Measurements from ENCODE around the gene KCNT2.
"Not testable (repeated sequence)": the region's sequence is repeated elsewhere in the genome, so short reads cannot be mapped to it uniquely, and the experiment has no call there.

Gene KCNT2

GRCh38 chr1:196608390-196609369 lies at the start of gene KCNT2:
Gene KCNT2 (minus strand): TSS chr1:196608440. CDS start chr1:196608309, 131 bp downstream.
- no peak for TF ChIP-seq ZNF274 (IDR thresholded peaks at IDR 0.05; ENCODE audit: low read depth, low read length)
- H3K4me3 ChIP-seq (ENCODE audit: low read length), result no peak within 1 kb of the TSS

DNA sequence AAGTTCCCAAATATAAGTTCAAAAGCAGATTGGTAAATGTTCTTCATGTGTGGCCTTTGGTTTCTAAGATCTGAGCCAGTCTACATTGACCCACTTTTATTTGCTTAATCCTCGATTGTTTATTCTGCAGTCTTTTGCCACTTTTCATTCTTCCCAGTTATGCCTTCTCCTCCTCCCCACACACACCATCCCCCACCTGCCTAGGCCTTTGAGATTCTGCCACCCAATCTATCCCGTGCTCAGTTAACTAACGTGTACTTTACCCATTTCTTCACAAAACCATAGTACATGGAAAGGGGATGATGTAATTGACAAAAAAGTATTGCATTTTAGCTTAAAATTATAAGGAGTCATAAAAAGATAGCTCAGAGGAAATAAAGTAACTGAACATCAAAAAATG lies 47.3 kb upstream of the KCNT2 start:
- no peak for TF ChIP-seq ZNF274 (IDR thresholded peaks at IDR 0.05; ENCODE audit: low read depth, low read length)

DNA sequence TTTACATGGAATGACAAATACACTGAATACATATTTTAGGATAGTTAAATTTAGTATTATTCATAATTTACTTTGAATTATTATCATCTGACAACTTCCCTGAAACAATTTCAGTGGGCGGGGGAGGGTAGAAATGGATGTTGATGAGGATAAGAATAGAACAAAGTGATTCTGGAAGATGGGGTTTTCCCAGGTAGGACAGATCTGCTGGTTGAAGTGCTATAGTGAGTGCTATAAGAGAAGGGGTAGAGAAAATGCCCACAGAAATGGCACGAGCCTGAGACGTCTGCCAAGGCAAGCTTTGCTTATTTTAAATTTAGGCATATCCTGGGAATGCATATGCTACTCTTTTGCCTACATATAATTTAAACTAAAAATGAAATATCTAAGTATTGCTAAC lies 46.8 kb upstream of the KCNT2 start:
- H3K4me3 ChIP-seq (ENCODE audit: low read length), result no peak overlapping the region
- TF ChIP-seq ZNF274 (IDR thresholded peaks at IDR 0.05; ENCODE audit: low read depth, low read length), result no peak

More for the DNA sequence above, 47.3 kb upstream of the KCNT2 start:
- no peak overlapping the region for H3K4me3 ChIP-seq (ENCODE audit: low read length)

- no peak for TF ChIP-seq ZNF274 (IDR thresholded peaks at IDR 0.05; ENCODE audit: low read depth, low read length)
- H3K4me3 ChIP-seq (ENCODE audit: low read length), result no peak overlapping the region
Measured at GRCh38 chr1:196654271-196654670, 46.0 kb upstream of the KCNT2 start.

DNA sequence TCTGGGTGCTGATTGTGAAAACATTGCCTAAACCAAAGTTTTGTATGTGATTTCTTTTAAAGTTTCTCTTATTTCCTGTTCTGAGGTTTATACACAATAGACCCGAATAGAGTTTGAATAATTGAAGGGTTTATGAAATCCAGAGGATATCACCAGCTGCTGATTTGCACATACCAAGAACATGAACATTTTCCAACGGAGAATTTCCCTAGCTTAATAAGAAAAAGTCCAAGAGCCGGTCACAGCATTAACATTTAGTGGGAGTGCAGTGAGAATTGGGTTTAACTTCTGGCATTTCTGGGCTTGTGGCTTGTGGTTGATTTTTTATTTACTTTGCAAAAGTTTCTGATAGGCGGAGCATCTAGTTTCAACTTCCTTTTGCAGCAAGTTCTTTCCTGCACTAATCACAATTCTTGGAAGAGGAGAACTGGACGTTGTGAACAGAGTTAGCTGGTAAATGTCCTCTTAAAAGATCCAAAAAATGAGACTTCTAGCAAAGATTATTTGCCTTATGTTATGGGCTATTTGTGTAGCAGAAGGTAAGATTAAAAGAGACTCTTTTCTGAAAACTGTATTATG lies 43.5 kb upstream of the KCNT2 start, which contains the start of gene CFH:
TSS of gene CFH (plus strand) at position 407 of the 579 bp plus-strand sequence. CDS start at position 482, 75 bp downstream.
- no peak for TF ChIP-seq ZNF274 (IDR thresholded peaks at IDR 0.05; ENCODE audit: low read depth, low read length)
- H3K4me3 ChIP-seq (ENCODE audit: low read length), result no peak within 1 kb of the TSS

GRCh38 chr1:196651079-196651478 lies 42.8 kb upstream of the KCNT2 start:
- no peak for TF ChIP-seq ZNF274 (IDR thresholded peaks at IDR 0.05; ENCODE audit: low read depth, low read length)
- H3K4me3 ChIP-seq (ENCODE audit: low read length), result no peak overlapping the region

GRCh38 chr1:196650403-196650802 lies 42.2 kb upstream of the KCNT2 start:
- H3K4me3 ChIP-seq (ENCODE audit: low read length), result no peak overlapping the region
- TF ChIP-seq ZNF274 (IDR thresholded peaks at IDR 0.05; ENCODE audit: low read depth, low read length), result no peak

- H3K4me3 ChIP-seq (ENCODE audit: low read length), result no peak overlapping the region
- TF ChIP-seq ZNF274 (IDR thresholded peaks at IDR 0.05; ENCODE audit: low read depth, low read length), result no peak
Measured at GRCh38 chr1:196649990-196650389, 41.8 kb upstream of the KCNT2 start.

GRCh38 chr1:196640976-196641375 lies 32.7 kb upstream of the KCNT2 start:
- H3K4me3 ChIP-seq (ENCODE audit: low read length), result no peak overlapping the region
- TF ChIP-seq ZNF274 (IDR thresholded peaks at IDR 0.05; ENCODE audit: low read depth, low read length), result no peak

GRCh38 chr1:196639291-196639690 lies 31.1 kb upstream of the KCNT2 start:
- H3K4me3 ChIP-seq (ENCODE audit: low read length), result not testable (repeated sequence)

DNA sequence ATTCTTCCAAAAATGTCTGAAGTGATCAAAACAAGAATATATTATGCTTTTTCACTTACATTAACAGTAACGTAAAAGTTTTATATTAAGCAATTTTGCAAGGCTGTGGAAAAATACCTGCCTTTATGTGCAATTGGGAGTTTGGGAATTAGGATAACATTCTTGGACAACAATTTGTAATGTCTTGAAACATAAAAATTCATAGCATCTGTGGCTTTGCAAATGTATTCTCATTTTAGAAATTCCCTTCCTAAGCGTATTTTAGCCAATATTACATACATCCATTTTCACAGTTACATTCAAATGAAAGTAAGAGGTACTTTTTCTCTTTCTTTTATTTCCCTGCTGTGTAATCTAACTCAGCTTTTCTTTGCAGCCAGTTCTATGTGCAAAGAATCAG lies 30.2 kb upstream of the KCNT2 start:
- no peak for TF ChIP-seq ZNF274 (IDR thresholded peaks at IDR 0.05; ENCODE audit: low read depth, low read length)
- no peak overlapping the region for H3K4me3 ChIP-seq (ENCODE audit: low read length)

GRCh38 chr1:196637606-196638005 lies 29.4 kb upstream of the KCNT2 start:
- TF ChIP-seq ZNF274 (IDR thresholded peaks at IDR 0.05; ENCODE audit: low read depth, low read length), result no peak
- no peak overlapping the region for H3K4me3 ChIP-seq (ENCODE audit: low read length)

DNA sequence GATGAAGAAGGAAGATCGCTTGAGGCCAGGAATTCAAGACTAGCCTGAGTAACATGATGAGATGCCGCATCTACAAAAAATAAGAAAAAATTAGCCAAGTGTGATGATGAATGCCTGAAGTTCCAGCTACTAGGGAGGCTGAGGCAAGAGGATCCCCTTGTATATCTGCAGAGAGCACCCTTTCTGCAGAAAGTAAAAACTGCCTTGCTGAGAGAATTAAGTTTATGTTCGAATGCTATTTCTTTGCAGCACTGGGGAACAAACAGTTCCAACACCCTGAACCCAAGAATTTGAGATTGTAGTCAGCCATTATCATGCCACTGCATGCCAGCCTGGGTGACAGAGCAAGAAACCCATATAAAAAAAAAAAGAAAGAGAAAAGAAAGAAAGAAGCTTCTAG lies 20.6 kb upstream of the KCNT2 start:
- no peak for TF ChIP-seq ZNF274 (IDR thresholded peaks at IDR 0.05; ENCODE audit: low read depth, low read length)
- no peak overlapping the region for H3K4me3 ChIP-seq (ENCODE audit: low read length)

DNA sequence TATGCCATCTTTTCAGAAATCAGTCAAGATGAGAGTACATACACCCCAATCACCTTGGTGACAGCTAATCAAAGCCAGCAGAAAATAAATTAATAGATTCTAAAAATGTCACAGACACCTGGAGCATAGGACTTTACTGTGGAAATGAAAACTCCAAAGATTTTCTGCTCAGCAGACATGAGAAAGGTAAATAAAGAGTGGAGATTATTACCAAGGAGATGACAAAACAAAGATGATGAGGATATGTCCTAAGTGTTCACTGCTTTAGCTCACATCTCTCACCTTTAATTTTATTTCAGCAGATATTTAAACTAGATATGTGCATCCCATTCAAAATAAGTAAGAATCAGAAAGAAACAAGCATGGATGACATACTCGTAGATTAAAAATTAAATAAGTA lies 14.8 kb upstream of the KCNT2 start:
- TF ChIP-seq ZNF274 (IDR thresholded peaks at IDR 0.05; ENCODE audit: low read depth, low read length), result no peak
- H3K4me3 ChIP-seq (ENCODE audit: low read length), result no peak overlapping the region

GRCh38 chr1:196619721-196620120 lies 11.5 kb upstream of the KCNT2 start:
- H3K4me3 ChIP-seq (ENCODE audit: low read length), result no peak overlapping the region
- TF ChIP-seq ZNF274 (IDR thresholded peaks at IDR 0.05; ENCODE audit: low read depth, low read length), result no peak
